Osteocyte (in vitro differentiated cells): ENCODE data around the gene TRA2A. TPM values are rescaled to one million over a fixed set of nuclear protein-coding genes. Genes with fewer than 3 reads are reported as not detected.

Experiments used
- DNase-seq: peaks from one replicate; pipeline ENCODE4 v3.0.0; 2021; ENCODE audit warnings: mixed read lengths; ENCODE audit not compliant: unreplicated experiment; ENCODE audit errors: extremely low spot score
- H3K27ac Mint-ChIP-seq: one replicate; pipeline ENCODE4 v1.8.0; 2021; ENCODE audit warnings: mild to moderate bottlenecking, mixed read lengths; ENCODE audit not compliant: unreplicated experiment
- H3K27me3 Mint-ChIP-seq: one replicate; pipeline ENCODE4 v1.8.0; 2021; ENCODE audit warnings: mixed read lengths; ENCODE audit not compliant: unreplicated experiment
- H3K36me3 Mint-ChIP-seq: one replicate; pipeline ENCODE4 v1.8.0; 2021; ENCODE audit warnings: mixed read lengths; ENCODE audit not compliant: unreplicated experiment
- H3K4me1 Mint-ChIP-seq: one replicate; pipeline ENCODE4 v1.8.0; 2021; ENCODE audit warnings: mixed read lengths; ENCODE audit not compliant: unreplicated experiment
- H3K4me3 Mint-ChIP-seq: one replicate; pipeline ENCODE4 v1.8.0; 2021; ENCODE audit warnings: mild to moderate bottlenecking, moderate library complexity, mixed read lengths; ENCODE audit not compliant: unreplicated experiment
- H3K9me3 Mint-ChIP-seq: one replicate; pipeline ENCODE4 v1.8.0; 2021; ENCODE audit warnings: mixed read lengths; ENCODE audit not compliant: unreplicated experiment
- CTCF ChIP-seq: fragments of 200-600 bp; sonication (generic); IDR thresholded peaks from 2 replicates; pipeline ENCODE4 v1.5.0; 2021; ENCODE audit warnings: antibody characterized with exemption, mild to moderate bottlenecking, moderate library complexity
- total RNA-seq: library from RNA; stranded (reverse); gene quantifications from 2 replicates; pipeline ENCODE4 v1.2.1, GENCODE V29; 2021

Gene TRA2A
- total RNA-seq, 1 donor from 2014 or later, result 78.8 TPM

DNA sequence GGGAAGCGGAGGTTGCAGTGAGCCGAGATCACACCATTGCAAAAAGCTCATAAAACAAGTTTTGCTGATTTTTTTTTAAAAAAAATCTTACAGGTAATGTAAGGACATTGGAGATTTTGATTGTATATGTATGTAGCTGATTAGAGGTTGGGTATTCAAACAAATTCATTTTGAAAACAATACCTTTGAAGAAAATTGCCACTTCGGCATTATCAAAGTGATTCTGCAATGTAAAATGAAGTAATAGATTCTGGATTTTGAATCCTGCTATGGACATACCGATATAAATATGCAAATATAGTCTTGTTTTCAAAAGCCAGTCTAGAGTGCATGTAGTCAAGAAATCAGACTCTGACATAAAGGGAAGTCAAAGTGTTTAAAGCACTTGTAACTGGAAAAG is 49.1 kb downstream of the TRA2A start:
- DNase-seq, result no peak
- no peak for TF ChIP-seq CTCF
- peaks cover 6% of the 10 kb centered on the region for H3K27me3 Mint-ChIP-seq
- H3K36me3 Mint-ChIP-seq, result no peaks in the 10 kb centered on the region
- peaks cover 2% of the 10 kb centered on the region for H3K4me1 Mint-ChIP-seq
- H3K4me3 Mint-ChIP-seq, result no peak overlapping the region
- H3K27ac Mint-ChIP-seq, result no peak overlapping the region
- H3K9me3 Mint-ChIP-seq, result no peaks in the 10 kb centered on the region

DNA sequence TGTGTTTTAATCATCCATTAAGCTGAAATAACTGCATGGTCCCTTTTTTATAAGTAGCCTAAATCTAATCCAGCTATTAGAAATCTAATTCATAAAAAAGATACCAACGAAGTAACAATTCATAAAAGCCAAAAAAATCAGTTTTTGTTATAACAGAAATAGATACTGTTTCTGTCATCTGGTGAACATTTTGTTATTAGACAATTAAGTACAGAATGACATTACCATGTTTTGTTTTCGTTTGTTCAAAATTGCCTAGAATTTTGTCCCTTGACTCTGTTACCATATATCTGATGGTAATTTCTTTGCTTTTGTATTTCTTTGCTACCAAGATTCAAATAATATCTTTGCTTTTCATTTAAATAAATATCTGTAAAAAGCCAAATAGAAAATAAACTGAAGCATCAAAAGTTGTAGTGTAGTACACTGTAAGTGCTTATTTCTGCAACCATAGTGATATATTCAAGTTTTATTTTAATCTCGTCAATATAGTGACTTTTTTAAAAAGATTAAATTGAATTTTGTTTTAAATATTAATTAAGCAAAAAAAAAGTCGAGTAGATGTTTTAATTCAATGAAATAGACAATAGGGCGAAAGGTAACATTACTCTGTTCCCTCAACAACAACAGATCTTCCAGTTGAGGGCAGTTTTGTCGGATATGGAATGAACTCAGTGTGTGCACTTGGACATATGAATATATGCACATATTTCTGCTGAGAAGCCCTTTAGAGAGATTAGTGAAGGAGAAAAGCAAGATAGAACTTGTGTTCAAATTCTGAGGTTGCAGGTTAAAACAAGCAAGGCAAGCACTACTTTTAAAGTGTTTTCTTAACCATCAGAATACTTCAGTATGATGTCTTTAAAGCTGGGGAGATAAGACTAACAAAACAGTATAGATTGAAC is 53.6 kb downstream of the TRA2A start:
- Mint-ChIP-seq H3K36me3 (no peaks in the 10 kb centered on the region), H3K4me1 (peaks cover 12% of the 10 kb centered on the region), H3K27me3 (peaks cover 13% of the 10 kb centered on the region), H3K9me3 (no peaks in the 10 kb centered on the region), H3K4me3 (no peak overlapping the region), H3K27ac (no peak overlapping the region)
- TF ChIP-seq CTCF, result no peak
- no peak for DNase-seq

GRCh38 chr7:23477157-23477499 is 54.7 kb downstream of the TRA2A start:
- Mint-ChIP-seq H3K36me3 (no peaks in the 10 kb centered on the region), H3K4me3 (no peak overlapping the region), H3K4me1 (peaks cover 21% of the 10 kb centered on the region), H3K9me3 (no peaks in the 10 kb centered on the region), H3K27me3 (peaks cover 13% of the 10 kb centered on the region), H3K27ac (no peak overlapping the region)
- no peak for TF ChIP-seq CTCF
- DNase-seq, result no peak

- no peak for DNase-seq
- peaks cover 26% of the 10 kb centered on the region for H3K4me1 Mint-ChIP-seq
- H3K27ac Mint-ChIP-seq, result no peak overlapping the region
- H3K27me3 Mint-ChIP-seq, result peaks cover 13% of the 10 kb centered on the region
- H3K9me3 Mint-ChIP-seq, result no peaks in the 10 kb centered on the region
- no peak overlapping the region for H3K4me3 Mint-ChIP-seq
- no peaks in the 10 kb centered on the region for H3K36me3 Mint-ChIP-seq
- no peak for TF ChIP-seq CTCF
Measured at GRCh38 chr7:23476286-23477156, 55.3 kb downstream of the TRA2A start.

DNA sequence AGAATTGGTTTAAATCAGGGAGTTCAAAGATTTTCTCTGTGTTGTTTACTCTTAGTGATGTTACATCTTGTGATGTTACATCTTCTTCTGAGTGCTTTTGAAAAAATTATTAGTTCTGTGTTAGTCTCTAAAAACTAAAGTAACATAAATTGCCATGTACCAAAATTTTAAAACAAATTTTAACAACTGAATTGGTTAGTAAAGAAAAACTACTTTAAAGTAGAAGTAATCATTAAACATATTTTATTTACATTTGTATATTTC is 56.3 kb downstream of the TRA2A start:
- Mint-ChIP-seq H3K9me3 (no peaks in the 10 kb centered on the region), H3K4me1 (peaks cover 28% of the 10 kb centered on the region), H3K27ac (no peak overlapping the region), H3K36me3 (no peaks in the 10 kb centered on the region), H3K27me3 (peaks cover 13% of the 10 kb centered on the region), H3K4me3 (peak overlapping the region; percentile 87)
- no peak for TF ChIP-seq CTCF
- no peak for DNase-seq
